Fibroblast of villous mesenchyme (primary cell): ENCODE results near the gene AMY1C. TPM values are rescaled to one million over a fixed set of nuclear protein-coding genes. Genes with fewer than 3 reads are reported as not detected.
"Not testable (repeated sequence)": the region's sequence is repeated elsewhere in the genome, so short reads cannot be mapped to it uniquely, and the experiment has no call there.

ENCODE experiments used
- DNase-seq: peaks from one replicate; pipeline ENCODE4 v3.0.0-alpha.2; 2010; ENCODE audit warnings: low read depth
- H3K4me3 ChIP-seq: 2 replicates; pipeline ENCODE4 v1.5.1; 2011; ENCODE audit warnings: low read depth, mild to moderate bottlenecking, low read length
- total RNA-seq: library from RNA; depleted of rRNA; stranded (reverse); fragments of >200 nt; gene quantifications from 2 replicates; pipeline ENCODE4 v1.2.3, GENCODE V29; 2012
- TF ChIP-seq, protein P1 (sequence below): IDR thresholded peaks from 2 replicates; pipeline ENCODE4 v1.5.1; 2012; ENCODE audit warnings: low read depth, mild to moderate bottlenecking, low read length; ENCODE audit not compliant: insufficient read depth

Gene AMY1C
- total RNA-seq: not detected in 2 replicates

DNA sequence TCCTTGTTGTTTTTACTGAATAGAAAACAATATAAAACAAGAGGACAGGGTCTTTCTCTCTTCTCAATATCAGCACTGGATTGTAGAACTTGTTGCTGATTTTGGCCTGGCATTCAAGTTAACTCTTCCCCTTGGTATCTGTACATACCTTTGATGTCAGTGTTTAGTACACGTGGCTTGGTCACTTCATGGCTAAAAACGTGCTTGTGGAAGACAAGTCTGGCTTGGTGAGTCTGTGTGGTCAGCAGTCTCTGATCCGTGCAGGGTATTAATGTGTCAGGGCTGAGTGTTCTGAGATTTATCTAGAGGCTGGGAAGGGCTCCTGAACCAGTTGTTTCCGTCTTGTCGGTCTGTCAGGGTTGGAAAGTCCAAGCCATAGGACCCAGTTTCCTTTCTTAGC lies at the start of gene AMY1C:
Gene AMY1C, plus strand, starts transcription at position 301 of the 400 bp plus-strand sequence. CDS start 572 bp downstream, outside the sequence.
- H3K4me3 ChIP-seq, DNase-seq: not testable (repeated sequence)

DNA sequence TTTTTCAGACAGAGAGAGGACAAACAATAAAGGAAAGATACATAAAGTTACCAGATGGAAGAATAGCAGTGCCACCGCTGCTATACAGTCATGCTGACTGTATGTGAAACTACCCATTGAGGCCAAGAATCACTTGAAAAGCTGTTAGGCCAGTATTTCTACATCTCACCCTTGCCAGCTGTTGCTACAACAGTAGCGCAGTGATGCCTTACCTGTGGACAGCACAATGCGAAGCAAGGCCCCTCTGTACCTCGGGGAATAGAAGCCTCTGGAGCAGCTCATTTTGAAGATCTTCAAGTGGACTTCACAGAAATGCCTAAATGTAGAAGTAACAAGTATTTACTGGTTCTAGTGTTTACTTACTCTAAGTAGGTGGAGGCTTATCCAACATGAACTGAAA lies 49.0 kb upstream of the AMY1C start:
- DNase-seq, H3K4me3 ChIP-seq: not testable (repeated sequence)

DNA sequence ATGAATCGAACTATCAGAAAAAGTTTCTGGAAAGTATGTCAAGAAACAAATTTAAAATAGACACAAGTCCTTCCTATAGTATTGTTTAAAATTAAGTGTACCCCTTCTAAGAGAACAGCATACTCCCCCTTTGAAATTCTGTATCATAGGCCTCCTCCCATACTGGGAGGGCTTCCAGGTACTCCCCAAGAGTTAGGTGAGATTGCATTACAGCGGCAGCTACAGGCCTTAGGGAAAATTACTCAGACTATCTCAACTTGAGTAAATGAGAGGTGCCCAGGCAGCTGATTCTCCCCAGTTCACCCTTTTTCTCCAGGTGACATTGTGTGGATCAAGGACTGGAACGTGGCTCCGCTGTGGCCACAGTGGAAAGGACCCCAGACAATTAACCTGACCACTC lies 48.4 kb upstream of the AMY1C start:
- not testable (repeated sequence) for DNase-seq, H3K4me3 ChIP-seq

DNA sequence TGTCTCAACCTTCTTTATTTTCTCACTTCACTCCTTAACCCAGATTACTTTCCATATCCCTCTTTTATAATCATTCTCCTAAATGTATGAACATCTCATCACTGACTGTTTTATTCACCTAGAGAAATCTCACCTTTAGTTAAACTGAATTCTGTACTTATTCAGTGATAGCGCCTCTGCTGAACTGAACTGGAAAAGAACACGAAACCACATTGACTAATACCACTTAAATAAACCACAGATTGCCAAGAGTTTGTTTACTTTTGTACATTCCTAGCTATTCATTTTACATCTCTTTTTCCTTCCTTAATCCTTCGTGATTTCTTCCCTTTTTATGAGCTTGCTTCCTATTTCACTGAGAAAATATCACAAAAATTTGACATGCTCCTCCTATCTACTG lies 42.0 kb upstream of the AMY1C start:
- DNase-seq: not testable (repeated sequence)

DNA sequence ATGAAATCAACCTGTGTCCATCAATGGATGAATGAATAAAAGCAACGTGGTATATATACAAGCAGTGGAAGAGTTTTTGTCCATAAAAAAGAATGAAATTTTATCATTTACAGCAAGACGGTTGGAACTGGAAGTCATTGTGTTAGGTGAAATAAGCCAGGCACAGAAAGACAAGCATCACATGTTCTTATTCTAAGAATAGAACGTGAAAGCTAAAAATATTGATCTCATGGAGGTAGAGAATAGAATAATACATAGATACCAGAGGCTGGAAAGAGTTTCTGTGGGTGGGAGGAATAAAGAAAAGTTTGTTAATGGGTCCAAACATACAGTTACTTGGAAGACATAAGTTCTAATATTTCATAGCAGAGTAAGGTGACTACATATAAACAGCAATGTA lies 39.3 kb upstream of the AMY1C start:
- DNase-seq, H3K4me3 ChIP-seq: not testable (repeated sequence)

More for the DNA sequence above, 42.0 kb upstream of the AMY1C start:
- not testable (repeated sequence) for H3K4me3 ChIP-seq

DNA sequence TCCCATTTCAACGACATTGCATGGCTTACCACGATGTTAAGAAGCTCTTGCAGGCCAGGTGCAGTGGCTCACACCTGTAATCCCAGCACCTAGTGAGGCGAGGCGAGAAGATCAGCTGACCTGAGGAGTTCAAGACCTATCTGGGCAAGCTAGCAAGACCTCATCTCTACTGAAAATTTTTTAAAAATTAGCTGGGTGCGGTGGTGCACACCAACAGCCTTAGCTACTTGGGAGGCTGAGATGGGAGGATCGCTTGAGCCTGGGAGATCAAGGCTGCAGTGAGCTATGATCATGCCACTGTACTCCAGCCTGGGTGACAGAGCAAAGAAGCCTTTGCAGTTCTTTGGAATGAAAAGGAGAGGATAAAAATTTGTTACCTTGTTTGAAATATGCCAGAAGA lies 32.3 kb upstream of the AMY1C start:
- not testable (repeated sequence) for H3K4me3 ChIP-seq, DNase-seq

DNA sequence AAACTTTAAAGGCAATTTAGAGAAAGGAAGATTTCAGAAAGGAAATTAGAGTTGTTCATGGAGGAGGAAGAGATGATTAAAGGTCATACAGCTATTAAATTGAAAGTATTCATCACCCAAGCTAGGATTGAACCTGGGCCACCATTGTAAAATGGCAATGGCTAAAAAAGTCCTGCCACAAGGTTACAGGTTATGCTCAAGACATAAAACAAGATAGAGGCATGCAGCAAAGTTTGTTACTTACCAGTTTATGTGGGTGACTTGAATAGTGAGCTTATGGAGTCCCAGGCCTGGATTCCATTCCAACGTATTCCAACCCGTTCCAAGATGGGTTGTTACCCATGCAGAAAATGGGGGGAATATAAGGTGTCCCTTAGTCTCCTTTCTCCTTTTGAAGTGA lies 28.2 kb upstream of the AMY1C start:
- not testable (repeated sequence) for H3K4me3 ChIP-seq, DNase-seq

DNA sequence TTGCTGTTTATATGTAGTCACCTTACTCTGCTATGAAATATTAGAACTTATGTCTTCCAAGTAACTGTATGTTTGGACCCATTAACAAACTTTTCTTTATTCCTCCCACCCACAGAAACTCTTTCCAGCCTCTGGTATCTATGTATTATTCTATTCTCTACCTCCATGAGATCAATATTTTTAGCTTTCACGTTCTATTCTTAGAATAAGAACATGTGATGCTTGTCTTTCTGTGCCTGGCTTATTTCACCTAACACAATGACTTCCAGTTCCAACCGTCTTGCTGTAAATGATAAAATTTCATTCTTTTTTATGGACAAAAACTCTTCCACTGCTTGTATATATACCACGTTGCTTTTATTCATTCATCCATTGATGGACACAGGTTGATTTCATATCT lies 14.4 kb upstream of the AMY1C start:
- DNase-seq, H3K4me3 ChIP-seq: not testable (repeated sequence)

DNA sequence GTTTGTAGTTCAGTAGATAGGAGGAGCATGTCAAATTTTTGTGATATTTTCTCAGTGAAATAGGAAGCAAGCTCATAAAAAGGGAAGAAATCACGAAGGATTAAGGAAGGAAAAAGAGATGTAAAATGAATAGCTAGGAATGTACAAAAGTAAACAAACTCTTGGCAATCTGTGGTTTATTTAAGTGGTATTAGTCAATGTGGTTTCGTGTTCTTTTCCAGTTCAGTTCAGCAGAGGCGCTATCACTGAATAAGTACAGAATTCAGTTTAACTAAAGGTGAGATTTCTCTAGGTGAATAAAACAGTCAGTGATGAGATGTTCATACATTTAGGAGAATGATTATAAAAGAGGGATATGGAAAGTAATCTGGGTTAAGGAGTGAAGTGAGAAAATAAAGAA lies 11.7 kb upstream of the AMY1C start:
- DNase-seq, H3K4me3 ChIP-seq: not testable (repeated sequence)

DNA sequence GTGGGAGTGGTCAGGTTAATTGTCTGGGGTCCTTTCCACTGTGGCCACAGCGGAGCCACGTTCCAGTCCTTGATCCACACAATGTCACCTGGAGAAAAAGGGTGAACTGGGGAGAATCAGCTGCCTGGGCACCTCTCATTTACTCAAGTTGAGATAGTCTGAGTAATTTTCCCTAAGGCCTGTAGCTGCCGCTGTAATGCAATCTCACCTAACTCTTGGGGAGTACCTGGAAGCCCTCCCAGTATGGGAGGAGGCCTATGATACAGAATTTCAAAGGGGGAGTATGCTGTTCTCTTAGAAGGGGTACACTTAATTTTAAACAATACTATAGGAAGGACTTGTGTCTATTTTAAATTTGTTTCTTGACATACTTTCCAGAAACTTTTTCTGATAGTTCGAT lies 5.2 kb upstream of the AMY1C start:
- not testable (repeated sequence) for DNase-seq, H3K4me3 ChIP-seq

DNA sequence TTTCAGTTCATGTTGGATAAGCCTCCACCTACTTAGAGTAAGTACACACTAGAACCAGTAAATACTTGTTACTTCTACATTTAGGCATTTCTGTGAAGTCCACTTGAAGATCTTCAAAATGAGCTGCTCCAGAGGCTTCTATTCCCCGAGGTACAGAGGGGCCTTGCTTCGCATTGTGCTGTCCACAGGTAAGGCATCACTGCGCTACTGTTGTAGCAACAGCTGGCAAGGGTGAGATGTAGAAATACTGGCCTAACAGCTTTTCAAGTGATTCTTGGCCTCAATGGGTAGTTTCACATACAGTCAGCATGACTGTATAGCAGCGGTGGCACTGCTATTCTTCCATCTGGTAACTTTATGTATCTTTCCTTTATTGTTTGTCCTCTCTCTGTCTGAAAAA lies 4.7 kb upstream of the AMY1C start:
- DNase-seq, H3K4me3 ChIP-seq: not testable (repeated sequence)

DNA sequence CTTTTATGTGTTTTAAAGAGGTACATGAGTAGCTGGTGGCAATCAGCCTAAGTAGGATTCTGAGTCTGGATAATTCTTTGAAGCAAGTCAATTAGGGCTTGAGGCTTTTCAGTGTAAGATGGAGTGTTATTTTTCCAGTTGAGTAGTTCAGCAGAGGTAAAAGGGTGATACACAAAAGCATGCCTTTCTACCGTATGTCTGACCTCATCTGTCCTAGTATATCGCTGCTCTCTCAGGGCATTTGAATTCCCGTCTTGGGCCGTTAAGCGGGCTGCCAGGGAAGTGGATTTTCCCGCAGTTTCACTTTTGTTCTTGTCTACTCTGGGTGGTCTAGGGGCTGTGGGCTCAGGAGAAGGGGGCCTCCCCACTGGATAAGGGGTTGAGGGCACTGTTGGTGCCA lies 1.4 kb upstream of the AMY1C start:
- not testable (repeated sequence) for DNase-seq, H3K4me3 ChIP-seq

DNA sequence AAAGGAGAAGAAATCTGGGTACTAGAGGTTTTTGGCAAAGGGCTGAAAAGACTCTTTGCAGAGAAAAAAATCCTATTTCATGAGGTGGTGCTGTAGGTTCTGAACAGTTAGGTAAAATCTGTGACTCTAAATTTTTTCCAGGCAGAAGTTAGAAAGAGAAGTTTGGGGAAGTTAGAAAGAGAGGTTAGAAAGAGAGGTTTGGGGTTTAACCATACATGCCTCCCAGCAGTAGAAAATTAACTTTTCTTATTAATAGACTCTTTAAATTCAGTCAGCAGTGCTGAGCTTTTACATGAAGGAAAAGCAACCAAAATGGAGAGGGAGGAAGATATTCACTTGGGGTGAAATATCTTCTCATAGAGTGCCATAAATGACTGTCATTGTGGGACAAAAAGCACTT lies 12.2 kb downstream of the AMY1C start:
- DNase-seq: no peak
- TF ChIP-seq, protein P1, sequence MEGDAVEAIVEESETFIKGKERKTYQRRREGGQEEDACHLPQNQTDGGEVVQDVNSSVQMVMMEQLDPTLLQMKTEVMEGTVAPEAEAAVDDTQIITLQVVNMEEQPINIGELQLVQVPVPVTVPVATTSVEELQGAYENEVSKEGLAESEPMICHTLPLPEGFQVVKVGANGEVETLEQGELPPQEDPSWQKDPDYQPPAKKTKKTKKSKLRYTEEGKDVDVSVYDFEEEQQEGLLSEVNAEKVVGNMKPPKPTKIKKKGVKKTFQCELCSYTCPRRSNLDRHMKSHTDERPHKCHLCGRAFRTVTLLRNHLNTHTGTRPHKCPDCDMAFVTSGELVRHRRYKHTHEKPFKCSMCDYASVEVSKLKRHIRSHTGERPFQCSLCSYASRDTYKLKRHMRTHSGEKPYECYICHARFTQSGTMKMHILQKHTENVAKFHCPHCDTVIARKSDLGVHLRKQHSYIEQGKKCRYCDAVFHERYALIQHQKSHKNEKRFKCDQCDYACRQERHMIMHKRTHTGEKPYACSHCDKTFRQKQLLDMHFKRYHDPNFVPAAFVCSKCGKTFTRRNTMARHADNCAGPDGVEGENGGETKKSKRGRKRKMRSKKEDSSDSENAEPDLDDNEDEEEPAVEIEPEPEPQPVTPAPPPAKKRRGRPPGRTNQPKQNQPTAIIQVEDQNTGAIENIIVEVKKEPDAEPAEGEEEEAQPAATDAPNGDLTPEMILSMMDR: no peak
- H3K4me3 ChIP-seq: no peak overlapping the region

DNA sequence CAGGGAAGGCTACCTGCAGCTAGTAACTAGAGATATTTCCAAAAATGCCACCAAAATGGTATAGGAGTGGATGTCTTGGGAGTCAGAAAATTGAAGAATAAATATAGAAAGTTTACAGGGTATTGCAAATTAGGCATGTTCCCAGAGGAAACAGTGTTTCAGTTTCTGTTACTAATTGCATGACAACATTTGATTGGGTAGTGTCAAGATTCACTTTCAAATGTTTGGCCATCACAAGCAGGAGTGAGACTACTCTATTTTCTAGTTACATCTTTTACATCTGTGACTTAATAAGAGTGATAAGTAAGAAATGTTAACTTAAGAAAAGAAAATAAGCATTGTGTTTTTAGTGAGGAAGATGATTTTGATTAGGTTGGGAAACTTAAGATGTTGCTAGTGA lies 30.2 kb downstream of the AMY1C start:
- no peak for DNase-seq
- no peak overlapping the region for H3K4me3 ChIP-seq
- TF ChIP-seq, protein P1: no peak
